GM19238 (cell line): ENCODE data around the gene NHEJ1.
A peak's percentile ranks its signal among the peaks of the same experiment; 100 is the strongest.

Experiments used
- DNase-seq: peaks from one replicate; pipeline ENCODE4 v3.0.0; 2011; ENCODE audit warnings: low spot score; ENCODE audit not compliant: insufficient read length

NHEJ1 gene

GRCh38 chr2:219059725-219060682 is 100.6 kb downstream of the NHEJ1 start:
- DNase-seq: no peak

DNA sequence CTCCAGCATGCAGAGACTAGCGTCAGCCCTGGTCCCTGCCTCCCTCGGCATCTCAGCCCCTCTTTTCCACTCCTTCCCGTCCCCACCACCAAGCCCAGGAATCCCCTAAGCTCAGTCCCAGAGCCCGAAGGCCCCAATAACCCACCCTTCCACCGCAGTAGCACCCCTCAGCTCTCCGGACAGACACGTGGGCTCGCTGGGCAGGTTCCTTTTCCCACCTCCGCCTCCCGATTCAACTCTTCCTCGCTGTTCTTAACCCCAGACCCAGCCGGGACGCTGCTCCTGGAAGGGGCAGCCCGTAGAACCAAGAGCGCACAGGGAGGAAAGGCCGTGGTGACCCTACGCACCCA is 101.3 kb downstream of the NHEJ1 start:
- no peak for DNase-seq

DNA sequence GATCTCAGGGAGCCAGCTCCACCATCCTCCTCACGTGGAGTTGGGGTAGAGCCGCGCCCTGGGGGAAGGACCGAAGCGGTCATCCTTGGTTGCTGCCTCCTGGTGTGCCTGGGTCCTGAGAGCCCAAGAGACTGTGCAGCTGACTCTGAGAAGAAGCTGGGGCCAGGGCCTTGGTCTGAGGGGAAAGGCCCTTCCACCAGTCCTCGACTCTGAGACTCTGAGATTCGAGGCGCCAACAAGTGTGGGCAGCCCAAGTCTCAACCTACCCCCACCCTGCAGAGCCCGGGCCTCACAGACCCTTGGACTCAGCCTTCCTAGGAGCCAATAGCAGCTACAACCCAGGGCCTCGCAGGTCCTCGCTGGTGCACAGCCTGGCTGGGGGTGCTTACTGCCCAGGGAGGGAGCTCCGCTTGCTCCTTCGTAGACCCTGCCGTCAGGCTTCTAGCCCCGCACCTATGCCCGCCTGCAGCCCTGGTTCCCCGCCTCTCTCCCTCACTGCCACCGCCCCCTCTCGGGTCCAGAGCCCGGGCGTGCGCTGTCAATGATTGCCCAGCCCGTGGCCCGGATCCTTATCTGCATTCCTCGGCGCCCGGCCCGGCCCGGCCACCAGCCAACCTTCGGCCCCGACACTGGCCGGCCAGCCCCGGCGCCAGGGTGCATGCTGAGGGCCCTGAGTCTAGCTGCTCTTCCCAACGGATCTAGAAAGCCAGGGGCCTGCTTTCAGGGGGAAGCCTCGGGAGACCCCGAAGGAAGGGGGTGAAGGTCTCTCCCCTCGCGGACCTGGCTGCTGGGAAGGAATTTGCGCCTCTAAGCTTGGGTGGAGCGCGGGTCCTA is 101.9 kb downstream of the NHEJ1 start:
- no peak for DNase-seq

DNA sequence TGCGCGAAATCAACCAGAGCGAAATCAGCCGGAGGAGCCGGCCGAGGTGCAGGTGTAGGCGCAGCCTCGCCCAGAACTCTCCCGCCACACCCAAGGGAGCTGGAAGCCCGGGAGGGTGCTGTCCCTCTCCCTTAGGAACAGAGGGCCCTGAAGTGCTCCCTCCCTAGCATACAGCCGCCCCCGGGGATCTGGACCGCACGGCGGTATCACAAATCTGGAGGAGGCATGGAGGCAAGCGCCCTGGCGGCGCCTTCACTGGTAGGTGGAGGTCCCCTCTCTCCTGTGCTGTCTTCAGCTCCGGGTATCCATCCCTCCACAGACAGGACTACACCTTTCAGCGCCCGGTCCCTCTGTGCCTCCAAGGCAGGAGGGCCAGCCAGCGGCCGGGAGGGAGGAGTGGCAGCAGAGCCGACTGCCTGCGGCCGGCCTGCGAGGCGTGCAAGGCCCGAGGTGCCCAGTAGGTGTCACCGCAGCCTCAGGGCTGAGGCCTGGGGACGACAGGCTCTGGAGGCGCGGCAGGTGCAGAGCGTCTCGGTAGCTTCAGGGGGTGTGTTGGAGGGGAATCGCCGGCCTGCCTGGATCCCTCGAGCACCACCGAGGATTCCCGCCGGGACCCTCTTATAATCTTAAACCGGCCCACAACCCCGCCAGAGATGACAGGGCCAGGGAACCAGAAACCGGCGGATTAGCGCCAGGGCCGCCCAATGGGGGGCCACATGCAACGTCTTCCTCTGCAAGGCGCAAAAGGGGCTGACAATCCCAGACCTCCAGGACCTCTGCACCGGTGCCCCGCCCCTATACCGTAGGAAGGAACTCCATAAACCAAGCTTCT is 102.7 kb downstream of the NHEJ1 start:
- peak; percentile 79 for DNase-seq

GRCh38 chr2:219056896-219057708 is 103.5 kb downstream of the NHEJ1 start:
- DNase-seq: no peak

DNA sequence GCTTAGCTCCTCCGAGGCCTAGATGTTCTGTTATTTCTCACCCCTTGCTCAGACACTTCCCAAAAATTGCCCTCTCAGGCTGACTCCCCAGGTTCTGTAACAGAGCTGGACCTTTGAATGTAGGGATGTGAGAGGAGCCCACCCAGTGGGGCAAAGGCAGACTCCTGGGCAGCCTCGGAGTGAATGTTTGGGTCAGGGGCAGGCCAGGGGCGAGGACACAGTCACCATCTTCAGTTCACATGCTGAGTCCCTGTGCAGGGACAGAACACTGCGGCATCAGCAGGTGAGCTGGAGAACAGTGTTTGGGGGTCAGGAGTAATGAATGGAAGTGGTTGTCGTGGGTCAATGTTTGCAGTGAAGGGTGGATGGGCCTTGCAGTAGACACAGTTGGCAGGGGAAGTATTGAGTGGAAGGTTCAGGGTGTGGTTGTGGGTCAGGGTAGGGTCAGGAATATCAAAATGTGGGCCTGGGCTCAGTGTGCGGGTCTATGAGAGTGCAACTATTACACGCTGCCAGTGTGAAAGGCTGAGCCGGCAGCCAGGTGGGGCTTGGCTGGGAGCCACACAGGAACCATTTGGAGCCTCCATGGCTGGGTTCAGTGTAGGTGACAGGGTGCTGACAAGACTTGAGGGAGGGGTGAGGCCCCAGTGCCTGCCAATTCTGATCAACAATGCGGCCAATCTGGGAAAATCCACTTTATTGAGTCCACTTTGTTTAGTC is 104.3 kb downstream of the NHEJ1 start:
- DNase-seq: no peak

DNA sequence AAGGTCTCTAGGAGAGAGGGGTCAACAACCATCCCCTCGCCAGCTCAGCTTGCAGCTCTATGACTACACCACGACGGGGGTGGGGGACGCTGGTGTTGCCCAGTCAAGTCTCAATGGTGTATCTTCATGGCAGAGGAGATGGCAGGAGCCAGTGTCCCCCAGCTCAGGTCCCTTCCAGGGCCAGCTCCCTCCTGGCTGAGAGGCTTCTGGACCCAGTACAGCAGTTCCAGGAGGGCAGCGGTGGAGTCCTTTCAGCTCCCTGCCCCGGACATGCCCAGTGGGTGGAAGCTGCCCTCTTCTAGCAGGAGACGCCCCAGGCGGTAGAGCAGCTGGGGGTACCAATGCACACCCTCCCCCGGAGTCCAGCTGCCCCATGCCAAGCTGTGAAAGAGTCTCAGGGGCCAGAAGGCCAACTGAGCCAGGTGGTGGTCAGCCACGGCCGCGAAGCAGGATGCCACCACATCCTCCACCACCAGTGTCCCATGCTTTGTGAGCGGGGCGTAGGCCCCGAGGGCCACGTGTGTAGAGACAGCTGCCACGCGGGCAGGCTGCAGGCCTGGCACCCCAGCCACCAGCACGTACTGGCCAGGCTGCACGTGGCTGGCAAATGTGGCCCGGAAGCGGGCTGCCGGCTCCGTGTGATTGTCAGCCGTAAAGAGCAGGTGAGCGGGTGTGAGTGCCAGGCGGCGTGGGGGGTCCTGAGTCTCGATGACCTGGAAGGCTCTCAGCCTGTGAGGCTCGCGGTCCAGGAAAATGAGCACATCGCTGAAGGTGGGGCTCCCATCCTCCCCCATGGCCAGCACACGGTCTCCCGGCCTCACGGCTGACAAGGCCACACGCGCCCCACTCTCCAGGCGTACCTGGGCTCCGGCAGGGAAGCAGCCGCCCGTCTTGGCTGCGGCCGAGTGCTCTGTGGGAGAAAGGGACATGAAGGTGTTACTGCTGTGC is 105.4 kb downstream of the NHEJ1 start:
- DNase-seq: no peak

DNA sequence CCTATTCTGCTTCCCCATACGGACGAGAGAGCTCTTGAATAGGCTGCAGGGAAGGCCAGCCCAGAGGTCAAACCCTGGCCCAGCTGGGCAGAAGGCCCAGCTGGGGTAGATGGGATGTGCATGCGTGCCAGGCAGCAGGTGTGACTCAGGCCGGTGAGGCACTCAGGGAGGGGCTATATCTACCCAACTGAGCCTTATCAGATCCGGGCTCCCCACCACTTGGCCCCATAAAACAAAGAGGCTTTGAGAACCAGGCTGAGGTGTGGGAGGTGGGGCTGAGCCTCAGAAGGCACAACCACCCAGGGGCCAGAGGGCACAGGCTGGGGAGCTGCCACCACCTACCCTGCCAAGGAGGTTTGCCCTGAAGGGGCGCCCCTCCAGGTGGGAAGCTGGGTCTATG is 111.3 kb downstream of the NHEJ1 start:
- no peak for DNase-seq

DNA sequence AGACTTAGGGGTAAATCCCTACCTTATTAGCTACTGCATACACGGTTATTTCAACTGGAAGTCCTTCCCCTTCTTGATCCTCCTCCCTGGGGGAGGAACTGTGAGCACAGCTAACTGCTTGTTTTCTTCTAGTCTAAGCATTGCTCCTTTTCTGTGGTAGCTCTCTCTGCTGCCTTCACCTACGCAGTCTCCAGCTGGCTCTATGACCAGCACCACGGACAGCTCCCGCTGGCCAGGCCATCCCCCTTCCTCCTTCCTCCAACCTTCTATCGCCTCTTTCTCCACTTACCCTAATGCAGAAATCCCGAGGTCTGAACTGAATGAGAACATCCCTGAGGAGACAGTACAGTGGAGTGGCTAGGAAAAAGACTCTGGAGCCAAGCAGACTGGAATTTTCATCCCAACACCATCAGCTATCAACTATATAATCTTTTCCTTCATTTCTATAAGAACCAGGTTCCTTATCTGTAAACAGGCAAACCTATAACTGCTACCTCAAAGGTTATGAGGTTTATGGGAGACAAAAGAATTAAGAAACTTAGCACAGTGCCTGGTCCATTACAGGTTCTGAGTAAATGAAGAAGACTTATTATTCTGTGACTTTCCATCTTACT is 114.6 kb downstream of the NHEJ1 start:
- DNase-seq: no peak

DNA sequence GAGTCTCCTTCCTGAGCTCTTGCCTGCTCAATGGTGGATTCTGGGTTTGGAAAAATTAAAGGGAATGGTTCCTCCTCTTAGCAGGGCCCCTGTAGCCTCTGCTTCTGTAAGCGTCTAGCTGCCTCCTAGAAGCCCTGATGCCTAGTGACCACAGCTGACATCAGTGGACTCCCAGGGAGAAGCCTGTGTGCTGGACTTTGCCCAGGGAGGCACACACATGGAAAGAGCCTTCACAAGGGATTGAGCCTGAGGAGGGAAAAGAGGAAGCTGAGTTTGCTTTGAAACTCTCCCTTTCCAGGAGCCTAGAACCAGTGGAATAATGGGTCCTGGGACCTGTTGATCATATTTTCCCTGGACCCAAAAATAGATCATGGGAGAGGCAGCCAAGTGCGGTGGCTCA is 117.9 kb downstream of the NHEJ1 start:
- DNase-seq: no peak

DNA sequence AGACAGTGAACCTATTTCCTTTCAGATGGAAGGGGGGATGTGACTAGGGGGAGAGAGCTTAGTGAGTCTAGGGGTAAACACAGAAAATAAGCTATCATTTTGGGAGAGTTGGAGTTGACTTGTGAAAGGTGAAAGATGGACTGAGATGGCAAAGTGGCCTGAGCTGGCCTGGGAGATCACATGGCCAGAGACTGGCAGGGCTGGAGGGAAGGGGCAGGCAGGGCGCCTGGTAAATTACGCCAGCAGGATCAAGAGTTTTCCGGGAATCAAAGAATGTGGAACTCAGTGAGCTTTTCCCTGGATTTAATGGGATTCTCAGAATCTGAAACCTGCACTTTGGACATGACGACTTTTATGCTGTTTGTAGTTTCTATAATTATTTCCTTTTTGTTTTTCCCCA is 118.5 kb downstream of the NHEJ1 start:
- no peak for DNase-seq

GRCh38 chr2:219041252-219041651 is 119.4 kb downstream of the NHEJ1 start, which contains the start of gene CFAP65:
Gene CFAP65 (minus strand): TSS chr2:219041516. CDS start chr2:219039048, 2,468 bp downstream.
- no peak for DNase-seq

DNA sequence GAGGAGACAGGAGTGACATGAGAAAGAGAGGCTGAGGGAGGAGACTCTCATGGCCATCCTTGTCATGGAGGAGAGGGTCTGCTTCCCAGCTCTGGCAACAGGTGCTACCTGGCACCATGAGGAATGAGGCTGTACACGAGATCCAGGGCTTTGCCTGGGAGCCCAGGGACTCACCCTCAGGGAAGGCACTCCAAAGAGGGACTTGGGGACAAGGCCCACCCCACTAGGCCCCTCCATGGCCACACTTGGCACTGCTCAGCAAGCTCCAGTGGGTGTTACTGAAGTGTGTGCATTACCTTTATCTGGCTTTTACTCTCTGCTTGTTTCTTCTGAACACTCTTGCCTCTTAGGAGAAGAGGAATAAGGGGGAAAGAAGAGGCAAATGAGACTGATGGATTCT is 122.0 kb downstream of the NHEJ1 start:
- DNase-seq: no peak

GRCh38 chr2:219037783-219038499 is 122.7 kb downstream of the NHEJ1 start:
- no peak for DNase-seq

DNA sequence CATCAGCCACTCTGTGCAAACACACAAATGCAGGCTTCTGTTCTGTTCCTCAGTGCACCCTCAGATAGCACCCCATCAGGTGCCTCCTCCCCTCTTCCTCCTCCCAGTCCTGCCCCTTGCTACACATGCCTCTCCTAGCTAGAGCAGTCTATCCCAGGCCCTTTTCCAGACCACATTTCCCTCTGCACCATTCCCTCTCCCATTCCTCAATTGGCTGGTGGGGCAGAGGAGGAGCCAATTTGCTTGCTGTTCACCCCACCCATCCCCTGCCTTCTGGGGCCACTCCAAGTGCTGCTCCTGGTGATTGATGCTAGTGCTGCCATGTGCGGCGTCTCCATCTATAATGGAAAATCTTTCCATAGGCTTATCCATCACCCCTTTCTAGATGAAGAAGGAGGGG is 124.7 kb downstream of the NHEJ1 start:
- no peak for DNase-seq

DNA sequence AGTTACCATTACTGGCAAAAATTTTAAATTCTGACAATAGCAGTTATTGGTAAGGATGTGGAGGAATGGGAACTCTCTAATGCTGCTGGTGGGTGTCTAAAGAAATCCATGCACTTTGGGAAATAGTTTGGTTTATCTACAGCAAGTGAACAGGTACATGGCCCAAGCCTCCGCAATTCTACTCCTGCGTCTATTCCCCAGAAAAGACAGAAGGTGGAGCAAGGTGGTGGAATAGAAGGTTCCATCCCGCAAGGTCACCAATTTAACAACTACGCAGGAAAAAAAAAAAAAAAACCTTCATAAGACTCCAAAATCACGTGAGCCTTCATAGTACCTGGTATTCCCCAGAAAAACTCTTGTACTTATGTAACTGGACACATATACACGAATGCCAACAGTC is 125.8 kb downstream of the NHEJ1 start:
- no peak for DNase-seq

DNA sequence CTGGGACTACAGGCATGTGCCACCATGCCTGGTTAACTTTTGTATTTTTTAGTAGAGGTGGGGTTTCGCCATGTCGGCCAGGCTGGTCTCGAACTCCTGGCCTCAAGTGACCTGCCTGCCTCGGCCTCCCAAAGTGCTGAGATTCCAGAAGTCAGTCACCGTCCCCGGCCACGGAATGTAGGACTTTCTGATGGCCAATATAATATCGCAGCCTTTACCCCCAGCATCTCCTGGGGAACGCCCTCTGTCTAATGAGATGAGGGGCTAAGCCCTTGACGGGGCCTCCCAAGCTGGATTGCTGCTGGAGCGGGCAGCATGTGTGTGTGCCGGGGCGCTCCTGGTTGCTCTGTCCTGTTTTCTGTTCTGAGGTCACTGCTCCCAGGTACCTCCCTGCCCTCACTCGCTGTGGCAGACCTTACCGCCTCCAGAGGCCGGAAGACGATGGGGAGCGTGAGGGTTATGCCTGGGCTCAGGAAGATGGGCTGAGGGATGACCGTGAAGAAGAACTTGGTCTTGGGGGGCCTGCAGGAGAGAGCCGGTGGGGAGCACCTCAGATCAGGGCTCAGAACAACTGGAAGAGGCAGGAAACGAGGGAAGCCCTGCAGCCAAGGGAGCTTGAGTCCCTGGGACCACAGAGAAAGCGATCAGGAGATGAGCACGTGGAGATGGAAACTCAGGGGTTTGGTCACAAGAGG is 128.4 kb downstream of the NHEJ1 start:
- no peak for DNase-seq
